Caco-2 (cell line): ENCODE data around the gene ATP6V1C2. TPM values are rescaled to one million over a fixed set of nuclear protein-coding genes. Genes with fewer than 3 reads are reported as not detected.

Source experiments
- BruUV-seq: library from RNA; stranded (reverse); fragments of 400-500 nt; replicated peaks from 2 replicates; lab custom pipeline; 2021; lab: Mats Ljungman, UMichigan
- CTCF ChIA-PET: fragments of 300-600 bp; sonication (Branson Sonifier 250); formaldehyde crosslinking; loops from one replicate; lab custom pipeline; 2022; ENCODE audit warnings: antibody characterized with exemption; lab: Charles Lee
- POLR2A ChIA-PET: fragments of 300-600 bp; sonication (Branson Sonifier 250); formaldehyde crosslinking; loops from one replicate; lab custom pipeline; 2022; ENCODE audit warnings: antibody characterized with exemption; lab: Charles Lee
- DNase-seq, 2 experiments: peaks; one replicate each; pipeline versions ENCODE4 v3.0.0 to v3.0.0-alpha.2; 2020 to 2022
- H3K27me3 ChIP-seq: replicated peaks from 2 replicates; pipeline ENCODE4 v1.6.0; 2011; ENCODE audit warnings: low read length; ENCODE audit not compliant: control insufficient read depth, insufficient read depth
- H3K36me3 ChIP-seq: 2 replicates; pipeline ENCODE4 v1.5.1; 2011; ENCODE audit warnings: low read length; ENCODE audit not compliant: control insufficient read depth, insufficient read depth
- H3K4me1 ChIP-seq: fragments of 250-450 bp; sonication (Bioruptor Pico); 2 replicates; pipeline ENCODE4 v1.5.1; 2020; ENCODE audit warnings: mild to moderate bottlenecking
- H3K4me3 ChIP-seq: 2 replicates; pipeline ENCODE4 v1.5.1; 2011; ENCODE audit warnings: low read depth, mild to moderate bottlenecking, control low read depth, low read length
- H3K9me3 ChIP-seq: fragments of 250-450 bp; sonication (Bioruptor Pico); 2 replicates; pipeline ENCODE4 v1.5.1; 2020; ENCODE audit warnings: mild to moderate bottlenecking, moderate library complexity
- H3K27ac Mint-ChIP-seq: one replicate; pipeline ENCODE4 v1.8.0; 2022; ENCODE audit warnings: mixed read lengths; ENCODE audit not compliant: unreplicated experiment
- H3K27me3 Mint-ChIP-seq: one replicate; pipeline ENCODE4 v1.8.0; 2022; ENCODE audit warnings: mixed read lengths; ENCODE audit not compliant: insufficient read depth, unreplicated experiment
- H3K36me3 Mint-ChIP-seq: one replicate; pipeline ENCODE4 v1.8.0; 2022; ENCODE audit warnings: mild to moderate bottlenecking, mixed read lengths; ENCODE audit not compliant: insufficient read depth, unreplicated experiment
- H3K4me1 Mint-ChIP-seq: one replicate; pipeline ENCODE4 v1.8.0; 2022; ENCODE audit warnings: low read depth, mixed read lengths; ENCODE audit not compliant: unreplicated experiment
- H3K4me3 Mint-ChIP-seq: one replicate; pipeline ENCODE4 v1.8.0; 2022; ENCODE audit warnings: mild to moderate bottlenecking, moderate library complexity, mixed read lengths; ENCODE audit not compliant: unreplicated experiment
- H3K9me3 Mint-ChIP-seq: one replicate; pipeline ENCODE4 v1.8.0; 2022; ENCODE audit warnings: mixed read lengths; ENCODE audit not compliant: unreplicated experiment
- intact Hi-C: fragments of 100-400 bp; cut with micrococcal nuclease; formaldehyde crosslinking; loops from one replicate; pipeline ENCODE4 v1.10.0; 2022; ENCODE audit not compliant: unreplicated experiment
- total RNA-seq: library from RNA; stranded (reverse); gene quantifications from 2 replicates; pipeline ENCODE4 v1.2.3, GENCODE V29; 2022
- TF ChIP-seq, protein P1 (sequence below), 2 experiments: fragments of 200-600 bp in 1 of 2; IDR thresholded peaks; 1 replicate in 1 of 2; 2 replicates in 1 of 2; pipeline versions ENCODE4 v1.5.1 to v1.8.0; 2011 to 2022; ENCODE audit warnings: antibody characterized with exemption in 1 of 2, control low read depth in 1 of 2, inconsistent platforms in 1 of 2, low read depth in 1 of 2, low read length in 1 of 2, mild to moderate bottlenecking in 1 of 2, moderate library complexity in 1 of 2; ENCODE audit not compliant: insufficient read depth in 1 of 2, severe bottlenecking in 1 of 2, unreplicated experiment in 1 of 2

The ATP6V1C2 gene
- total RNA-seq, 1 experiment from 2014 or later = 4.2 TPM

DNA sequence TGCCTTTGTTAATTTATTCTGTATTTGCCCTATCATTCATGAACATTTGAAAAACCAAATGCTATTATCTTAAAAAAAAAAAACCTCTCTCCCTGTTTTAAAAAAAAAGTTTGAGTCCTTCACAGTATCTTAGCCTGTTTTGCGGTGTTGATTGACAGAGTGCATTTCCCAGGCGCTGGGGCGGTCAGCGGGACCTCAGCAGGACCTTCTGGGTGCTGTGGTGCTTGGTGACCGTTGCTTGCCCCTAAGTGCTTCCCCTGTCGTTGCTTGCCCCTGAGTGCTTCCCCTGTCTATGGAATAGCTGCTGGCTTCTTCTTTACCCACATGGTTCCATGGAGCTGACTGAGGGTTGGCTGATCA lies 12.1 kb downstream of the ATP6V1C2 start:
- BruUV-seq = no TSS peak
- DNase-seq = no peak
- Histone ChIP-seq H3K27me3 (no peaks in the 10 kb centered on the region), H3K4me3 (no peak overlapping the region), H3K9me3 (no peaks in the 10 kb centered on the region), H3K36me3 (no peaks in the 10 kb centered on the region), H3K4me1 (peaks cover 13% of the 10 kb centered on the region)
- Mint-ChIP-seq H3K27ac (no peak overlapping the region), H3K9me3 (no peaks in the 10 kb centered on the region), H3K27me3 (no peaks in the 10 kb centered on the region), H3K4me3 (no peak overlapping the region), H3K4me1 (peaks cover 22% of the 10 kb centered on the region), H3K36me3 (peaks cover 5% of the 10 kb centered on the region)
- TF ChIP-seq, protein P1, sequence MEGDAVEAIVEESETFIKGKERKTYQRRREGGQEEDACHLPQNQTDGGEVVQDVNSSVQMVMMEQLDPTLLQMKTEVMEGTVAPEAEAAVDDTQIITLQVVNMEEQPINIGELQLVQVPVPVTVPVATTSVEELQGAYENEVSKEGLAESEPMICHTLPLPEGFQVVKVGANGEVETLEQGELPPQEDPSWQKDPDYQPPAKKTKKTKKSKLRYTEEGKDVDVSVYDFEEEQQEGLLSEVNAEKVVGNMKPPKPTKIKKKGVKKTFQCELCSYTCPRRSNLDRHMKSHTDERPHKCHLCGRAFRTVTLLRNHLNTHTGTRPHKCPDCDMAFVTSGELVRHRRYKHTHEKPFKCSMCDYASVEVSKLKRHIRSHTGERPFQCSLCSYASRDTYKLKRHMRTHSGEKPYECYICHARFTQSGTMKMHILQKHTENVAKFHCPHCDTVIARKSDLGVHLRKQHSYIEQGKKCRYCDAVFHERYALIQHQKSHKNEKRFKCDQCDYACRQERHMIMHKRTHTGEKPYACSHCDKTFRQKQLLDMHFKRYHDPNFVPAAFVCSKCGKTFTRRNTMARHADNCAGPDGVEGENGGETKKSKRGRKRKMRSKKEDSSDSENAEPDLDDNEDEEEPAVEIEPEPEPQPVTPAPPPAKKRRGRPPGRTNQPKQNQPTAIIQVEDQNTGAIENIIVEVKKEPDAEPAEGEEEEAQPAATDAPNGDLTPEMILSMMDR (IDR thresholded peaks at IDR 0.05; ENCODE audit: insufficient read depth in 1 of 2, low read depth in 1 of 2, low read length in 1 of 2, severe bottlenecking in 1 of 2, unreplicated experiment in 1 of 2) = no peak
- intact Hi-C loops = no loop called here
- ChIA-PET POLR2A (no interaction called here), CTCF (no interaction called here)

DNA sequence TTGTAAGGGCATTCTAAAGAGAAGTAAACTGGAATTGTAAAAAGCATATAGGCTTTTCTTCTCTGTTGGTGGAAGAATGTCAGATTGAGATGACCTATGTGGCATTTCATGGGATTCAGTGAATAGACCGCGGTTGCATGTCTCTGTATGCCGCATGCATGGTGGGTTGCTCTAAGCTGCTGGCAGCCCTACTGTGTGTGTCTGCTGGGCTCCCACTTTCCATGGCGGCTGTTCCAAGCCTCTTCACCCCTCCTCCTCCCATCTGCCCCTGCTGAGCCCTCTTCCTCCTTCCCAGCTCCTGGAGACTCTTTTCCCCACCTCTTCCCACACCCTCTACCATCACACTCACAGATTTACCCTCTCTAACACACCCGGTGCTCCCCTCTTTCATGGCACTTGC lies 12.6 kb downstream of the ATP6V1C2 start:
- CTCF ChIA-PET = no interaction called here

DNA sequence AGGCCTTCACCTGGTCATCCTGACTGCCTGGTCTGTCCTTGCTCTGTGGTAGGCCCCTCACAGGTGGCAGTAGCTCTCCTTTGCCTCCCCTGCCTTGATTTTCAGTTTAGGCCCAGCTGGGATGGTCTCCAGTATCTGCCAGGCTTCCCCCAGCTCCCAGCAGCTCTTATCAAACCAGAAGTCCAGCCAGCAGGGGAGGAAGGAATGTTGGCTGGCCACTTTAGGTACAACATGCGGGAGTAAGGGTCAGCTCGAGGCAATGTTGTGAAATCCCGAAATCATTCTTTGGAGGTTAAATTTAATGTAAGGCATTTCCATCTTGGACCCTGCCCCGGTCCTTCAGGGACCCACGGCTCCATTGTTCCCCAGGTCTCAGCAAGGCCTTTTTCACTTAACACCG lies 16.8 kb downstream of the ATP6V1C2 start:
- peak overlapping the region; percentile 87 for H3K27ac Mint-ChIP-seq
- ChIA-PET CTCF (interaction anchor here (0.9 to 1.1 kb wide), 3 partner anchors 16 to 94 kb away, joined by 3 to 4 read pairs (median 3); no protein-coding TSS in a partner anchor), POLR2A (no interaction called here)
- intact Hi-C loops = loop anchor here (1.0 kb wide), 1 partner anchor 14 kb away; no protein-coding TSS in a partner anchor
- Histone ChIP-seq H3K9me3 (no peaks in the 10 kb centered on the region), H3K4me1 (peaks cover 25% of the 10 kb centered on the region), H3K36me3 (no peaks in the 10 kb centered on the region), H3K27me3 (no peaks in the 10 kb centered on the region), H3K4me3 (no peak overlapping the region)
- TF ChIP-seq, protein P1 (IDR thresholded peaks at IDR 0.05; ENCODE audit: insufficient read depth in 1 of 2, low read depth in 1 of 2, low read length in 1 of 2, severe bottlenecking in 1 of 2, unreplicated experiment in 1 of 2) = no peak
- no peaks in the 10 kb centered on the region for H3K9me3 Mint-ChIP-seq
- H3K4me1 Mint-ChIP-seq = peaks cover 27% of the 10 kb centered on the region
- BruUV-seq = no TSS peak
- H3K4me3 Mint-ChIP-seq = peak overlapping the region; percentile 34
- DNase-seq = peak; percentile 68 to 76
- no peaks in the 10 kb centered on the region for H3K27me3 Mint-ChIP-seq
- H3K36me3 Mint-ChIP-seq = peaks cover 5% of the 10 kb centered on the region

More for the DNA sequence above, 12.6 kb downstream of the ATP6V1C2 start:
- H3K4me1 Mint-ChIP-seq = peaks cover 26% of the 10 kb centered on the region
- no peaks in the 10 kb centered on the region for H3K27me3 Mint-ChIP-seq
- H3K9me3 Mint-ChIP-seq = no peaks in the 10 kb centered on the region
- TF ChIP-seq, protein P1 (IDR thresholded peaks at IDR 0.05; ENCODE audit: insufficient read depth in 1 of 2, low read depth in 1 of 2, low read length in 1 of 2, severe bottlenecking in 1 of 2, unreplicated experiment in 1 of 2) = no peak
- H3K36me3 ChIP-seq = no peaks in the 10 kb centered on the region
- BruUV-seq = no TSS peak
- intact Hi-C loops = no loop called here
- H3K27ac Mint-ChIP-seq = no peak overlapping the region
- H3K27me3 ChIP-seq = no peaks in the 10 kb centered on the region
- no peaks in the 10 kb centered on the region for H3K9me3 ChIP-seq
- peaks cover 5% of the 10 kb centered on the region for H3K36me3 Mint-ChIP-seq
- no peak for DNase-seq
- POLR2A ChIA-PET = no interaction called here
- H3K4me1 ChIP-seq = peaks cover 17% of the 10 kb centered on the region
- H3K4me3 Mint-ChIP-seq = no peak overlapping the region
- no peak overlapping the region for H3K4me3 ChIP-seq
